Stimulated activated CD8-positive, alpha-beta memory T cell treated with anti-CD3 and anti-CD28 coated beads, Interleukin-4, amount 100 ng/mL, for 4 hours (primary cell): ENCODE results near the gene NEURL1B.
"Not testable (repeated sequence)": the region's sequence is repeated elsewhere in the genome, so short reads cannot be mapped to it uniquely, and the experiment has no call there.

ENCODE experiments used
- DNase-seq, 2 donors: peaks; one replicate each; pipeline ENCODE4 v3.0.0-alpha.2; 2020; ENCODE audit warnings: low read depth in 2 of 2, low spot score in 1 of 2

NEURL1B gene

DNA sequence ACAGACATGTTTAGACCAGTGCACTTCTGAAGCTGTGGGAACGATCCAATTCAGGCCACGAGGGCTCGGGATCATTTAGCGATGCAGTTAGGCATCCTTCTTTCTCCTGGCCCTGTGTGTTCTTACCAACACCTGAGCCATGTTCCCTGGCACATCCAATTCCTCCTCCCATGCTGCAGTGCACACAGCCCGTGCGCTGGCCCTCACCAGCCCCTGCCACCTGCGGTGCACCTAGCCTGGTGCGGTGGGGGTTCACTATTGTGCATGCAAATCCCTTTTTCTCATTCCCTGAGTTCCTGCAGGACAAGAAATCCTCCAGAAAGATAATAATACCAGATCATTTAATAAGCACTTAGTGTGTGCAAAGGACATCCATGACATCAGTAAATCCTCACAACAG is 53.5 kb downstream of the NEURL1B start:
- DNase-seq = no peak

DNA sequence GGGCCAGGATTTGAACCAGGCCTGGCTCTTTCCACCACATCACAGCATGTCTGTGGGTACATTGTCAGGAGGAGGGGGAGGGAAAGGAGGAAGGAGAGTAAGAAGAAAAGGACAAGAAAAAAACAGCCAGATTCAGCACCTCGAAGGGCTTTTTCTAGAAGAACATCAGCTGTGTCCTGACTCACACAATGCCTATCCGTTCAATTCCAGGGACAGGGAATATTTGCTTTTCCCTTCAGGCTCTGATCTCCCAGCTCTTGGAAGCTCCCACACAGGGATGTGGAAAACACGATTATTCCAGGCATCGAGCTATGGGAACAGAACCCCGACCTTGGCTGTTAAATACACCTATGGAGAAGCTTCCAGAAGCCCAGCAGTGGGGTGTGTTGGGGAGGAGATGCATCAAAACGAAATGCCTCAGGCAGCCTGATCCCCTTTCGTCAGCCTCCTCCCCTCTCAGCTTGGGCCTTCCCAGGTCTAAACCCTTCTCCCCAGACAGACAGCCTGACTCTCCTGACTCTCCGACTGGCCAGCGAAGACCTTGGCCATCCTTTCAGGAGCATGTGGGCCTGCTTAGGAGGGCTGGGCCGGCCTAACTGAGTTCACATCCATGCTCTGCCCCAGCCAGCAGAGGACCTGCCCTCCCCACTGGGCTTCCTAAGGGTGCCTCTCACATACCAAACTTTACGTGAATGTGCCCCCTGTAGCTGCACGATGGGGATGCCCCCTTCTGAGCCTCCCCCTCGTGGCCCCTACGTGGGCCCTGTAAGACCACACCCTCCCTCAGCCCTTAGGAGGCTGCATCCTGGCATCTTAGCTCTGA is 54.4 kb downstream of the NEURL1B start:
- DNase-seq = no peak

DNA sequence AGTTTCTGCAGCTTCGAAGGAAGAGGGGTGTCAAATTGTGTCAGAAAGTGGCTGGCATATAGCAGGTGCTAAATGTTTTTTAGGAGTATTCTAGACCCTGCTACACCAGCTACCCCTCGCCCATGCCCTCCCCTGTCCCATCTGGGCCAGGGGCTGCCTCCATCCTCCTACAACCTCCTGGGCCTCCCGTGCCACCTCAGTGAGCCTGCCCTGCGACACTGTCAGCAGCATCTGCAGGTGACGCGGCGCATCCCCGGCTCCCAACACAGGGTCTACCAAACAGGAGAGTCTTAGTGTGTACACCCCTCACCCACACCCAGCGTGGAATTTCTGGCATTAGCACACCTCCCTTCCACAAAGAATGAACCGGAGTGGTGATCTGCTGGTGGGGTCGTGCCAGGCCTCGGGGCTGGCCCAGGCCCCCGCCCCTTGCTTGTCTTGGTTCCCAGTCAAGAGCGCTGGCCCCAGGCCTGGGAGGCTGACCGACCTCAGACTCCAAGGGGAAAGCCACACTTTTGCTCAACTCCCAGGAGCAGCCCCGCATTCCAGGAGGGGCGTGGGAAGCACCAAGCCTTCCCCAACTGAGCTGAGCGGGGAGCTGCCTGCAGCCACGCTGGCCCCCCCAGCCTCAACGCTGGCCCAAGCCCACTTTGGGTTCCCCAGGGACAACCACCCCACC is 55.2 kb downstream of the NEURL1B start:
- no peak for DNase-seq

DNA sequence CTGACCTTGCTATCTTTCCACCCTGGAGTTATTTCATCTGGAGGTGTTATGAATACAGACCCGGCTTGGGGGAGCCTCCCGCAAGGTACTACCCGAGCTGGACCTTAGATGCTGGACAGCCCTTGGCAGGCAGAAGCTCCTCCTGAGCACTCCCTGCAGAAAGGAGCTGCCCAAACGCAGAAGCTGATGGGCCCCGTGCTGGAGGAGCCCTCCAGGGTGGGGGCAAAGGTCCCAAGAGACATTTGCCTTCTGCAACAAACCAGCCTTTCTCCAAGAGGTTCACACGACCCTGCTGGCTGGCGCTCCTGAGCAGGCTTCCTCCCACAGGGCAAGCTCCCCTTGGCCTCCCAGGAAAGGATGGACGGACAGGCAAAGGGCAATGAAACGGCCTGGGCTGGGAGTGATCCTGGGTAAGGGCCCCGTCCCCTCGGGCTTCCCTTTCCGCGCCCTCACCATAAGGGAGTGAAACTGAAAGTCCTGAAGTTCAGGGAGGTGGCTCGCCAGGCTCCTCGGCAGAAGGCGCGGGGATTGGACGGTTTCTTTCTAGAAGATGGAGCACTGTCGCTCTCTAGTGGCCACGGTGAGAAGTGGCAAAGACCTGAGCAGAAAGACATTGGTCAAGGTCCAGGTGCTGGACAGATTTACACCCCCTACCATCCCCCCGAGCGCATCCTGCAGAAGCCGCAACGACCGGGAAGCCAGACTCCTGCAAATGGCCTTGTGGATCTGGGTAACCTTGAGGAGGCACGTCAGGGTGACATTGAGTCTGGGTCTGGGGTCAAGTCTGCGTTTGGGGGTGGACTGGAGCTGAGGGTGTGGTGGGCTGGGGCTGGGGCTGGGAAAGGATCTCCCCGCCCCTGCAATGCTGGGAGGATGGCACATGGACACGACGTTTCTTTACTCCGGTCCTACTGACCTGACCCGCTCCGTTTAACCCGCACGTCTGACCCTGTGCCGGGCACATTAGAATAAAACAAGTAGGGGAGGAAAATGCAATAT is 56.4 kb downstream of the NEURL1B start:
- DNase-seq = peak; percentile 63 to 72

DNA sequence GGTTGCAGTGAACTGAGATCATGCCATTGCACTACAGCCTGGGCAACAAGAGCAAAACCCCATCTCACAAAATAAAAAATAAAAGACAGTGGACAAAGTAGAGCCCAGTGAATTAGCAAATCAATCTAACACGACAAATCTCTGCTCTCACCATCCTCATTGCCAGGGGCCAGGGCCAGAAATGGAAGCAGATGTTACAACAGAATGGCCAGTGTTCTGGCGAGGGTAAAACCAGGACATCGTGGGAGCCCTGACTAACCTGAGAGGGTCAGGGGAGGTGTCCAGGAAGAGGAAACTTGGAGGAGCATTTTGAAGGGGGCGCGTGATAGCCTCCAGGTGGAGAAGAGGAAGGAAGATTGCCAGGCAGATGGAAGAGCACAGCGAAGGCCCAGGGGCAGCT is 58.4 kb downstream of the NEURL1B start:
- no peak for DNase-seq

DNA sequence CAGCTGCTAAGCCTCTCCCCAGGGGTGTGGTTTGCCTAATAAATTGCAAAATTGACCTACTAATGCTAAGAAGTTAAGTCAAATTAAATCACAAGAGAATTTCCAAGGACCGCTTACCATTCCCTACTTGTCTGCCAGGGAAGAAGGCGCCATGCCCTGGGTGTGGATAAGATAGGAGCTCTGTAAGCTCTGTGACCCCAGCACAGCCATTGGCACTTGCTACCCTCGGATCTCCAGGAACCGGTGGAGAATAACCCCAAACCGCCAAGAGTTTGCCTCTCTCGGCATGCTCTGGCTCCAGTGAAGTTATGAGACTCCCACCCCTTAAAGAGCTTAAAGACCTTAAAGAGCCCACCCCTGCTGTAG is 58.9 kb downstream of the NEURL1B start:
- DNase-seq = no peak

DNA sequence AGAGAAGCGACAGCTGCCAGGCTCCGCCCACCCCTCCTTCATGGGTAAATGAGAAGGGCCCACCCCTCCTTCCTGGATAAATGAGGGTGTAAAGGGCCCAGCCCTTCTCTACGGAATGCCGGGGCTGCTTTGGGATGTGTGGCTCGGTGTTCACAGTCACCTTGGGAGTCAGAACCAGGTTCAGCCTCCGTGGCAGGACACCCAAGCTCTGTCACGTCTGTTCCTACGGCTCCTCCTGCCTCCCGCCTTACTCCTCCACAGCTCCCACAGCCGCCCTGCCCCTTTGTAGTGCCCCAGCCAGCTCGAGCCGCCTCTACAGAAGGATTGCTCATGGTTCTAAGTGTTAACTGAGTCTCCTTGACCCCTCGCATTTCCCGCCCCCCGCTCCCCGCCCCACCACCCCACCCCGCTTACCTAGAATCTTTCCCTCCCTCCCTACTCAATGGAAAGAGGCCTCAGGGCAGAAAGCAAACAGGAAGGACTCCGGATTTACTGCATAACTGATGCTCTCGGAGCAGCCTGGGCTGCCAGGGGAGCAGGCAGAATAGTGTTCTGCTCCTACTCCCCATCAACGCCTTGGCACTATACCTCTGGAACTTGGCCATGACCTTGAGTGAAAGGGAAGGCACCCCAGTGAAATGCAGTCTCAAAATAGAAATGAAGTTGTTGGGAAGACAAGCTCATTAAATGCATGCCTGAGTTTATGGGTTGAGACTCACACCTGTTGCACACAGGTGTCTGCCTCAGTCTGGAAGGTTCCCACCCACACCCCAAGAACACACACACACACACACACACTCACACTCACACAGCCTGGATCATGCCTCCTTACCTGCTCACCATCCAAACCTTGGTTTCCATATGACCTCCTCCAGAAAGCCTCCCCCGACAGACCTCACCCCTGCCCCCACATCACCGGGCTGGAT is 59.6 kb downstream of the NEURL1B start:
- DNase-seq = no peak

DNA sequence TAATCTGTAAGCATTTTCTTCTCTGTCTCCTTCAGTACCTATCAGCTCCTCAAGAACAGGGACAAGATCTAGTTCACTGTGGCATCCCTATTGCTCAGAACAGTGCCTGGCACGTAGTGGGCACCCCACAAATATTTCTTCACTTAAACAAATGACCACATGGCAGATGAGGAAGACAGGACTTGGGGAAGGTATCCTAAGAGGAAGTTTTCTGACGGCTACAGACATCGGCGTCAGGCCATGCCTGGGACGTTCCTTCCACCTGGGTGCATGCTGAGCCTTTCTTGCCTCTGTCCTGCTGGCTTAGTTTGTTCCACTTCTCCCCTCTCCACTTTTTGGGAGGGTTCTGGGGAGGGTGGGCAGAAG is 60.2 kb downstream of the NEURL1B start:
- no peak for DNase-seq

DNA sequence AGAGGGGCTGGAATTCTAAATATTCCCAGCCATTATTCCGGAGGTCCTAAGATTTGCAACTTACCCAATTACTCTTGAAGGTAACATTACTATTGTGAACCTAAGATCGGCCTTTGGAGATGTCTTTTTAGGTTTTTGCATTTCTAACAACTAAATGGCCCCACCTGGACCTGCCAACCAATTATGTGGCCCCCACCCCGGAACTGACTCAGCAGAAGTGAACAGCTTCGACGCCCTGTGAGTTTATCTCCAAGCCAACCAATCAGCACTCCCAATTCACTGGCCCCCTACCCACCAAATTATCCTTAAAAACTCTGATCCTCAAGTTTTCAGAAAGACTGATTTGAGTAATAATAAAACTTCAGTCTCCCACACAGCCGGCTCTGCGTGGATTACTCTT is 62.9 kb downstream of the NEURL1B start:
- DNase-seq = no peak

DNA sequence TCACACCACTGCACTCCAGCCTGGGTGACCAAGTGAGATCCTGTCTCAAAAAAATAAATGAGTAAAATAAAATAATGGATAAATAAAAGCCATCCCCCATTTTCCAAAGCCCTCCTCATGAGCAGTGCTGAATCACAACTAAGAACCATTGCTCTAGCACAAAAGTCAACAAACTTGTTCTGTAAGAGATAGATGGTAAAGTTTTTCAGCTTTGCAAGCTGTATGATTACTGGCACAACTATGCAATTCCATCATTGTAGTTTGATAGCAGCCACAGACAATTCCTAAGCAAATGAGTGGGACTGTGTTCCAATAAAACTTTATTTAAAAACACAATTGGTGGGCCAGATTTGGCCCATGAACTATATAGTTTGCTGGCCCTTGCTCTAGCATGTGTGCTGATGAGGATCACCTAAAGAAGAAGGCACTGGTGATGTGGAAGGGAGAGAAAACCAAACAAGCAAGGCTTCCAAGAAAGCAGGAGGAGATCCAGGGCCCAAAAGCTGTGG is 64.6 kb downstream of the NEURL1B start:
- no peak for DNase-seq

DNA sequence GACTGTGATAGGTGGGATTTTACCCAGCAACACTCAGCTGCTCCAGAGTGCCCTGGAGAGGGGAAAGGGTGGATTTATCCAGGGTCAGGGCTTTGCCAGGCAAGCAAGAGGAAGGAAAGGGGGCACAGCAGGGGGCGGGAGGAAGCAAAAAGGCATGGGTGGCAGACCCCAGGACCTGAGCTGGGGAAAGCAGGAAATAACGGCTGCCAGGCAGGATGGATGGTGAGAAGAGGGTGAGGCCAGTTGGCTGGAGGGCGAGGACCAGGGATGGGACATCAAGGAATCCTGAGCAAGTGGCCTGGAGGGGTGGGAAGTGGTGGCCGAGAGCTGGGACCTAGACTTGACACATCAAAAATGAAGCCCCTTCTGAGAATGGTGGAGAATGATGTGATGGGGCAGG is 65.7 kb downstream of the NEURL1B start:
- DNase-seq = no peak

DNA sequence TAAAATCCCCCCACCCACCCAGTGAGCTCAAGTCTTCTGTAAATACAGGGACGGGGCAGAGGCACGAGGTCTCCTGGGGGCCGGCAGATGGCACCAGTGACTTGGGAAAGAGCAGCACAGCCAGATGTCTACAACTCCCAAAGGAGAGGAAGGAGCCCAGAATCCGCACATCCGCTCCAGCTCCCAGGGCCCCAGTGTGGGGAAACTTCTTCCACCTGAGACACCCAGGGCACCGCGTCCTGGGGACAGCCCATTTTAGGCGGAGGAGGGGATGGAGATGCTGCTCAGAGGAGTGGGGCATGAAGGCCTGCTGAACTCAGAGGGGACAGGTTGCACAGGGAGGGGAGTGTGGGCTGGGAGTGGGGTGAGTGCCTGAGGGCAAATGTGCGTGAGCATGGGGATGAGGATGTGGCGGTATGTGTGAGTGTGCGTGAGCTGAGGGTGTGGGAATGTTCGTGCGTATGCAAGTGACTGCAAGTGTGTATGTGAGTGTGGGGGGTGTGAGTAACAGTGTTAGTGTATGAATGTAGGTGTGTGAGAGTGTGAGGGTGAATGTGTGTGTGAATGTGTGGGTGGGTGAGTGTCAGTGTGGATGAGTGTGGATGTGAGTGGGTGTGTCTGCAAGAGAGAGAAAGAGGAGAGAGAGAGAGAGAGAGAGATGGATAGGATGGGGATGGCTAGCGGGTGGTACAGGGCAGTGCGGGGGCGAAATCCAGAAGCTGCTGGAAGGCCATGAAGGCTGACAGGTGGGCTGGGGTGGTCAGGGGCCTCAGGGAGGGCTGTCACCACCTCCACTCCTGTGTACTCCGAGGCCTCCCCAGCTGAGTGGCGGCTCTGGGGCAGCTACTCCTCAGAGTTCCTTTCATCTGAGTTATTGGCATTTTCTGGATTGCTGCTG is 66.5 kb downstream of the NEURL1B start:
- DNase-seq = no peak

DNA sequence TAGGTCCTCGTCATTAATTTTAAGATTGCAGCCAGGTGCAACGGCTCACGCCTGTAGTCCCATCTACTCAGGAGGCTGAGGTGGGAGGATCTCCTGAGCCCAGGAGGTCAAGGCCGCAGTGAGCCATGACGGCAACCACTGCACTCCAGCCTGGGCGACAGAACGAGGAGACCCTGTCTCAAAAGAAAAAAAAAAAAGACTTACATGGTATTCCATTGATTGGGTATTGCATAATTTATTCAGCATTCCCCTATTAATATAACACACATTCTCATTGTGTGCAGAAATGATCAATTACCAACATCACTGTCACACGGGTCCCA is 67.1 kb downstream of the NEURL1B start:
- no peak for DNase-seq

DNA sequence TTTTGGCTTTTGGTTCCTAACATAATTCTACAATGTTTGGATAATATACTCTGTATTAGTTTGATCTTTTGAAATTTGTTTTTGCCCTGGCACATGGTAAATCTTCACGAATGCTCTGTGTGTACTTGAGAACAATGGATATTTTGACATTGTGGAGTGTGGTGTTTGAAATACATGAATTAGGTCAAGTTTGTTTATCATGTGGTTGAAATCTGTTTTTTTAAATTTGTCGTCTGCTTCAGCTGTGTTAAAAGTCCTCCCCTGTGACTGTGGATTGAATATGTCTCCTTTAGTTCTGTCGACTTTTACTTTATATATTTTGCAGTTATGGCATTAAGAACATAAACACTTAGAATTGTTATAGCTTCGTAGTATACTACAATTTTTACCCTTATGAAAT is 69.6 kb downstream of the NEURL1B start:
- no peak for DNase-seq

DNA sequence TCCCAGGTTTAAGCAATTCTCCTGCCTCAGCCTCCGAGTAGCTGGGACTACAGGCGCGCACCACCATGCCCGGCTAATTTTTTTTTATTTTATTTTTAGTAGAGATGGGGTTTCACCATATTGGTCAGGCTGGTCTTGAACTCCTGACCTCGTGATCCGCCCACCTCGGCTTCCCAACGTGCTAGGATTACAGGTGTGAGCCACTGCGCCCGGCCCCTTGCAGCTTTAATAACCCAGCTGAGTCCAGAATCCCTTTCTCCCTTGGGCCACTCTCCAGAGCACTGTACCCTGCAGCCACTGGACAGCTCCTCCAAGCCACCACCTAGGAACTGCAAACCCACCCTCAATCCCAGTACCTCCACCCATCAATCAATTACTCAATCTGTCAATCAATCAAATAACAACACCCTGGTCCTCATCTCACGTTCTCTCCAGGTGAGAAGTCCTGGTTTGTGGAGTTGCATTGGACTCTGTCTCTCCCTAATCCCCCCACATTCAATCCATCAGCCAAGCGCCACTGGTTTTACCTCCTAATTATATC is 70.3 kb downstream of the NEURL1B start:
- DNase-seq = not testable (repeated sequence)

DNA sequence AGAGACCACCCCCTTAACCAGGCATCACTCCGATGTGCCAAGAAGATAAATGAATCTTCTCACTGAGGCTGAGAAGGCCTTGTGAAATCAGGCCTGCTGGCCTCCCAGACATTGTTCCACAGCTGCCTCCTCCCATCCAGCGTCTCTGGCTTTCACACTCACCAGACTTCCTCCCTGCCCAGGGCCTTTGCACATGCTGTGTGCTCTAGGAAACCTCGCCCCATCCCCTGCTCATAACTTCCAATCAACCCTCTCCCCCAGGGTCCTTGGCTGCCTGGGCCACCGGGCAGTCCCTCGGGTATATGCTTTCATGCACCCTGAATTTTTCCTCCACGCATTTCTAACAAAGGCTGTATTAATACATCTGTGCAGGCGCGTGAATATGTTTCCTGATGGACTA is 71.5 kb downstream of the NEURL1B start:
- DNase-seq = no peak

DNA sequence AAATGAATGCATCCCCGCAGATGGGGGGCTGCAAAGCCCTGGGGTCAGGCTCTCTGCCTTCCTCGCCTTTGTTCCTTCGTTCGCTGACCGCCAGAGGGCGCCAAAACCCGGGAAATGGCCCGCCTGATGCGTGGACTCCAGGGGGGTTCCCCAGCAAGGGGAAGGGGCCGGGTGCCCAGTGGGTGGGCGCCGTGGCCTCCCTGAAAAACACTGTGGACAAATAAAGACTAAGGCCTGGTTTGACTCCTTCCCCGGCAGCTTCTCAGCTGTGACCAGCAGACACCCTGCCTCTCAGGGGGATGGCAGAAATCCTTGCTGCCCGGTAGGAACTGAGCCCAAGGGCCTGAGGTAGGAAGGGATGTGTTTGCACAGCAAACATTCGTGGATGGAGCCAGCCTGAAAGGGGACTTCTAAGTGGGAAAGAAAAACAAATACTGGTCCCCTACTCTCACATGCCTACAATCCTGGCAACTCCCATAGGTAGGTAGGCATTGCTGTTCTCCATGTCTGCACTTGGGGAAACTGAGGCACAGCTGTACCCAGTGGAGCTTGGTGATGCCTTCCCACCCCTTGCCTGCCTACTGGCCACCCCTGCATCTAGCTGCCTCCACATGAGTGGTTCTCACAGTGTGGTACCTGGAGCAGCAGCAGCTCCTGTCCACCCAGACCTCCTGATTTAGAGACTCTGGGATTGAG is 72.2 kb downstream of the NEURL1B start:
- DNase-seq = peak; percentile 32 to 67

DNA sequence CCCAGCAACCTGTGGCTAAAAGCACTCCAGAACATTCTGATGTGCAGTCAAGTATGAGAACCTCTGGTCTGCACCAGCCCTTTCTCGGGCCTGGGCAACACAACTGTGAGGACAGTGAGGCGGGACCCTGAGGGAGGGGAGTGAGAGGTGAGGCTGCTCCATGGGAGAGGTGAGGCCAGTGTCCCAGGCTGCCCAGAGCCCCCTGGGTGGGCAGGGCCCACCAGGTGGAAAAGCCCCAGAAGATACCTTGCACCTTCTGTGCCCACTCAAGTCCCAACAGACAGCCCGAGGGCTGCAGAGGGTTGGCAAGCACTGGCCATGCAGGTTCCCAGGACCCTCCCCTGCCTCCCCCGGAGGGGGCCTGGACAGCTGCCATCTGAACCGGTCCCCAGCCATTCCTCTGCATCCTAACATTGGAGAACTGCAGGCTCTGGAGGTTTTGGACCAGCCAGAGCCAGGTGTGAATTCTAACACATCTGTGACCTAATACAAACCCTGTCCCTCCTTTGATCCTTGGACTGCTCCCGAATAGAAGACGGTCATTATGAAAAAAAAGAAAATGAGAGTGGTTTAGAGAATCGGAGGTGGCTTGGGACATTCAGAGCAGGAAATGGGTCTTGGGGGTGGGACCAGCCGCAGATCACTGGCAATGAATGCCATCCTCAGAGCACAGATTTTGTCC is 72.9 kb downstream of the NEURL1B start:
- no peak for DNase-seq
